Stimulated activated CD4-positive, alpha-beta T cell treated with anti-CD3 and anti-CD28 coated beads, Interleukin-2, amount 100 ng/mL, for 24 hours (primary cell): ENCODE results near the gene NXN.
"Not testable (repeated sequence)": the region's sequence is repeated elsewhere in the genome, so short reads cannot be mapped to it uniquely, and the experiment has no call there.

Source experiments
- DNase-seq, 2 donors: peaks; one replicate each; pipeline ENCODE4 v3.0.0-alpha.2; 2020

The NXN gene

DNA sequence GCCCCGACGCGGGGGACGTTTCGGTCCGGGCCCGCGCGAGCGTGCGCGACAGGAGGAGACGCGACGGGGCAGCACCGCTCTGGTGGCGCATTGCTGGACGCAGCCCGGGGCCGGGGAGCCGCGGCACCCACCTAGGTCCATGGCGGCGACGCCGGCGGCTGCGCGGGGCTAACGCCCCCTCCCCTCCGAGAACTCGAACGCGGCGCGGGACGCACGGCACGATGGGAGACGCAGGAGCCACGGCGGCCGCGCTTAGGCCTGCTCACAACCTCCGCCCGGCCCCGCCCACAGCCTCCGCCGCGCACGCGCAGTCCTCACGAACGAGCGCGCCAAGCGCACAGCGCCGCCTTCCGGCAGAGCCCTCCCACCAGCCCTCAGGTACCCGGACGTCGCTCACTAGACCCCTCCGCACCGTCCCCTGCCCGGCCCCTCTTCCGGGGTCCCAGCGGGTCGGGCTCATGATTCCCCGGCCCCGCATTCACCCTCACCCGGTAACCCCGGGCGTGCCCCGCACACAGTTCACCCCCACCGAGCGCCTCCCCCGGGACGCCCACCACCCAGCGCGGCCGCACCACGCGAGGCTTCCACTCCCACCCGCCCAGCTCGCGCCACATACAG is 227.5 kb downstream of the NXN start, which contains the start of gene GEMIN4:
TSS of gene GEMIN4 (minus strand) at position 263 of the 618 bp plus-strand sequence. CDS start at position 141, 122 bp downstream.
- peak; percentile 99 for DNase-seq

DNA sequence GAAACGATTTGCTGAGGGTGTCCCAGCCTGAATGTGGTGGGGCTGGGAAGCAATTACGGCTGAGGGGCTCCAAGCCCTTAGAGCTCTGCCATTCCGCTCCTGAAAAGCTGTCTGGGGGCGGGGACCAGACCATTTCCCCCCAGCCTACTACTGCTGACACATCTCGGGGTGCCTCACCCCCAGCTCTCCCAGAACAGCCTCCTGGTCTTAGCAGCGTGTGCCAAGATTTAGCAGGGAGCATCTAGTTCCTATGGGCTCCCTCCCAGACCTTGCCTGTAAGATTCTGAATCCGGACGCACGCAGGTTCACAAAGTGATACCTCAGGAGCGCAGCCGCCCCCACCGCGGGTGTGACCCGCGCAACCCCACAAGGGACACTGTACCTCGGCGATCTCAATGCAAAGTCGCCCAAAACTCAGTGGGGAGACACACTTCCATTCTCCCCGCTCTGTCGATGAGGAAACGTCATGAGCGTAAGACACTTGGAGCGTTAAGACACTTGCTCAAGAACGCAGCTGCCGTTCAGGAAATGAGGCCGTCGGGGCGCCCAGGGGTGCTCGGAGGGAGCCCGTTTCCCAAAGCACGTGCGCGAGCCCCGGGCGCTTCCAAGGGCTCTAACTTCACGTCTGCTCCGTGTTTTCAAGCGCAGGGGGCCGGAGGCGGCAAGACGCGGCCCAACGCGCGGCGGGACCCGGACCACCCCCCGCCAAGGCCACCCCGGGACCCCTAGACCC is 228.1 kb downstream of the NXN start:
- peak; percentile 61 to 63 for DNase-seq

DNA sequence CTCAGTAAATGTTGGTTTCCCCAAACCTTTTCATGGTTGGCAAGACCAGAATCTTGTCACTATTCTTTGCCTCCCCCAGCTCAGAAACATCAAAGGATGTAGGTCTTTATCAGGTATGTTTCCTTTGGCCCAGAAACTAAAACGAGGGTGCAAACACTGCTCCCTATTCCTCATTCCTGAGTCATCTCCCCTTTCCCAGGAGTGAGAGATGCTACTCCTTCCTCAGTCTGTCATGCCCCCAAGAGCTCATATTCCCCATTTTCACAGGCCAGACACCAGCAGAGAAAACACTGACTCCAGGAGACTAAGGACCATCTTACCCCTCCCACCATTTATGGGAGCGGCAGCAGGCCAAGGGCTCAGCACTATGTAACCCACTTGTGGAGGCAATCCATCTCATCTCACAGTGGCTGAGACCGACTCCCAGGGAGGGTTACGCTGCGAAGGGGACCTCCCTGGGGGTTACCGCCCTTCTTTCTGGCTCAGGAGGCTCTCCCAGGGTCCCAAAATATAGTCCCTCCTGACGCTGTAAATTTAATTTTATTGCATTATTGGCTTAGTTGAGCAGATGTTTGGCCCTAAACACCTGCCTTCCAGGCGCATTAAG is 229.0 kb downstream of the NXN start:
- no peak for DNase-seq

GRCh38 chr17:749359-749758 is 230.2 kb downstream of the NXN start:
- DNase-seq, result not testable (repeated sequence)
